HUDEP-2 (cell line): ENCODE measurements around the gene FBXO34.
A peak's percentile ranks its signal among the peaks of the same experiment; 100 is the strongest.
"Not testable (repeated sequence)": the region's sequence is repeated elsewhere in the genome, so short reads cannot be mapped to it uniquely, and the experiment has no call there.

Source experiments
- DNase-seq, 76 experiments: peaks; one replicate each; lab custom pipeline; 2025; ENCODE audit not compliant: unreplicated experiment in 76 of 76; lab: John Stamatoyannopoulos, UW

Gene FBXO34

DNA sequence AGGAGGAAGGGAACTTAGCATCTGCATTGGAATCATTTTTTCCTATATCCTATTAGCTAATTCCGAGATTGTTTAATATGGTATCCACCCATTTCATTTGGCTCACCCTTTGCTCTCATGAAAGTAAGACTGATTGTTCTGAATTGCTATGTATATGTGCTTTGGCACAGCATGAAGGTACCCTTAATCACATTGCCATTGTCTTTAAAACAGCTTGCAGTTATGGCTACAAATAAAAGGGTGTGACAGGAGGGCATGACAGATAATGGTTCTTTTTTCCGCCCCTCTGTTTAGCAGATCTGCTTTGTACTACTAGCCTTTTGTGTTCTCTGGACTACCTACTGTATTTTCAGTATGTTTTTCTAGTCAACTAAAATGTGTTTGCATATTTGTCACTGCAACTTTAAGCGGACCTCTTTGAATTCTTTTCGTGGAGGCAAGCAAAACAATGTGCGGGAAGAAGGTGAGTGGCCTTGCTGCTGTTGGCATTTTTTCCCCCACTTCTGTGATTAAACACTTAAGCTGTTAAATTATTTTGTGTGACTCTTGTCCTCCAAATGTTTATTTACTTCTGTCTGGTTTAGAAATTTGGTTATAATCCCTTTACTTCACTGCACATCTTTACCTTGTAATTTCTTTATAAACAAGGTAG lies 35.8 kb downstream of the FBXO34 start:
- peak in 14 of 76 experiments; percentile 8 to 47 (median 24) for DNase-seq

DNA sequence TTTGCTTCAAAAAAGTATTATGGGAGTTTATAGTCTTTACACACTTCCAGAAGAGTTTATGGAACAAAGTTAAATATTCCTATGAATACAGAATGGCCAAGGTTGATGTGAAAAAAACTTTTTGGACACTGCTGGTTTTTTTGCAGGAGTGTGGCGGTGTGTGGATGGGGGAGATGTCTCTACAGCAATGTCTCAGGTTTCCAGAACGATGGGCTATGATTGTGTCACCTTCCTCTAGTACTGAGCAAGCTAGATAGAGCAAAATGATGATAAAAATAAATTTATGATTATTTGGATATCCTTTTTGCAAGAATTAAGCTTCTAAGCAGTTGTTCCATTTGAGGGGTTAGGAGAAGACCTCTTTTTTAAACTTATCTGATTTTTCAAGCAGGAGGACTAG lies 37.9 kb downstream of the FBXO34 start:
- DNase-seq = no peak

DNA sequence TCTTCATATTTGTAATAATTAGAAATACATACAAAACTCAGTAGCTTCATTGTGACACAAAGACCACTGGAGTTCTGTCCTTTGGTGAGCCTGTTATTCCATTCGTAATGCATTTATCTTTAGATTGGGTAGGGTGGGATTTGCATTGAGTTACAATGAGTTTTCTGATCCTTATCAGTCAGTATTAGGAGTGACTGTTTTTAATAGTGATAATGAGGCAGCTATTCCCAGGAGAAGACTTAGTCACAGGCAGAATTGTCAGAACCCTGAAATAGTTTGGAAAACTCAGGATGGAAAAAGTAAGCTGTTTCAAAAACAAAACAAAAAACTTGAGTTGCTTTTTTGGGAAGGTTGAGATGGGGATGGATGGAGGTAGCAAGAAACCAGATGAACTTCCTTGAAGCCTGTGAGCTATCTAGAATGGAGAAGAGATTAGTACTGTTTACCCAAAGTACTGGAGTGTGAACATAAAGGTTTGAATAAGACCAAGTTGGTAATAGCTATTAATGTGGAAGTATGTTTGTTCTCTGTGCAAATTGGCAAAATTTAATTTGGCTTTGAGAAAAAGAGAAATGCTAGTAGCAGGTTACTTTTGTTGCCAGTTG lies 38.6 kb downstream of the FBXO34 start:
- no peak for DNase-seq

DNA sequence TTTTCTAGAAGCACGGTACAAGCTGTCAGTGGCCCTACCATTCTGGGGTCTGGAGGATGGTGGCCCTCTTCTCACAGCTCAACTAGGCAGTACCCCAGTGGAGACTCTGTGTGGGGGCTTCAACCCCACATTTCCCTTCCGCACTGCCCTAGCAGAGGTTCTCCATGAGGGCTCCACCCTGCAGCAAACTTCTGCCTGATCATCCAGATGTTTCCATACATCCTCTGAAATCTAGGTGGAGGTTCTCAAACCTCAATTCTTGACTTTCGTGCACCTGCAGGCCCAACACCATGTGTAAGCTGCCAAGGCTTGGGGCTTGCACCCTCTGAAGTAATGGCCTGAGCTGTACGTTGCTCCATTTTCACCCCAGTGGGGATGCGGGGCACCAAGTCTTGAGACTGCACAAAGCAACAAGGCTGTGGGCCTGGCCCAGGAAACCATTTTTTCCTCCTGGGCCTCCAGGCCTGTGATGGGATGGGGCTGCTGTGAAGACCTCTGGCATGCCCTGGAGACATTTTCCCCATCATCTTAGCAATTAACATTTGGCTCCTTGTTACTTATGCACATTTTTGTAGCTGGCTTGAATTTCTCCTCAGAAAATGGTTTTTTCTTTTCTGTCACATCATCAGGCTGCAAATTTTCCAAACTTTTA lies 41.3 kb downstream of the FBXO34 start:
- DNase-seq = not testable (repeated sequence)

DNA sequence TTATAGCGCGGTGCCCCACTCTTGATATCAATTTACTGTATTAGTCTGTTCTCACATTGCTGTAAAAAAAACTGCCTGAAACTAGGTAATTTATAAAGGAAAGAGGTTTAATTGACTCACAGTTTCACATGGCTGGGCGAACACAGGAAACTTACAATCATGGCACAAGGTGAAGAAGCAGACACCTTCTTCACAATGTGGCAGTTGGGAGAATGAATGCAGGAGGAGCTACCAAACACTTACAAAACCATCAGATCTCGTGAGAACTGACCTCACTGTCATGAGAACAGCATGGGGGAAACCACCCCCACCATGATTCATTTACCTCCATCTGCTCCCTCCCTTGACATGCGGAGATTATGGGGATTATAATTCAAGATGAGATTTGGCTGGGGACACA lies 42.3 kb downstream of the FBXO34 start:
- DNase-seq = no peak

DNA sequence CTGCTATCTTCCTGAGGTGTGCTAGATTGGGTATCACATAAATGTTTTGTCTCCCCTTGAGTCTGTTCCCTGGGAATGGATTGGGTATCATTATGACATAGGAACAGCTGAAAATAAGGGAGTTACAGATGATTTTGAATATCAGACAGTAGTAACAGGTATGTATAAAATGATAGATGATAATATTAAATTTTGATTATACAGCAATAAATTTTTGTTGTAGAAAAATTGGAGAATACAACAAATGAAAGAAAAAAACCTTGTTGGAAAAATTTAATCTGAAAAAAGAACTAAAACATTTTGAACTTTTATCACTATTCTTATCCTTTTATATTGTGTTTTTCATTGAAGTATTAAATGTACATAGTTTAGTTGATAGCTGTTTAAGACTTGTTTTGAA lies 43.2 kb downstream of the FBXO34 start:
- DNase-seq = no peak

DNA sequence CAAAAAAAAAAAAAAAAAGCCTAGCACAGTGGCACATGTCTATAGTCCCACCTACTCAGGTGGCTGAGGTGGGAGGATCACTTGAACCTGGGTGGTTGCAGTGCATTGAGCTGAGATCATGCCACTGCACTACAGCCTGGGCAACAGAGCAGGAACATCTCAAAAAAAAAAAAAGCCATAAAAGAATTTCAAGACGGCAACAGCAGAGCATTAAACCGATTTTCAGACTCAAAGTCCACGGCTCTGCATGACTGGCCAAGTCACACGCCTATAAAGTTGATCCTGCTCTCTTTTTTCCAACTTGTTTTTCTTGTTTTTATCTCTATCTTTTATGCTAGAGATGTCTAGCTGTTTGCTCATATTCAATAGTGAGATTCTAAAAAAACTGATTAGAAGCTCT lies 45.3 kb downstream of the FBXO34 start:
- no peak for DNase-seq

DNA sequence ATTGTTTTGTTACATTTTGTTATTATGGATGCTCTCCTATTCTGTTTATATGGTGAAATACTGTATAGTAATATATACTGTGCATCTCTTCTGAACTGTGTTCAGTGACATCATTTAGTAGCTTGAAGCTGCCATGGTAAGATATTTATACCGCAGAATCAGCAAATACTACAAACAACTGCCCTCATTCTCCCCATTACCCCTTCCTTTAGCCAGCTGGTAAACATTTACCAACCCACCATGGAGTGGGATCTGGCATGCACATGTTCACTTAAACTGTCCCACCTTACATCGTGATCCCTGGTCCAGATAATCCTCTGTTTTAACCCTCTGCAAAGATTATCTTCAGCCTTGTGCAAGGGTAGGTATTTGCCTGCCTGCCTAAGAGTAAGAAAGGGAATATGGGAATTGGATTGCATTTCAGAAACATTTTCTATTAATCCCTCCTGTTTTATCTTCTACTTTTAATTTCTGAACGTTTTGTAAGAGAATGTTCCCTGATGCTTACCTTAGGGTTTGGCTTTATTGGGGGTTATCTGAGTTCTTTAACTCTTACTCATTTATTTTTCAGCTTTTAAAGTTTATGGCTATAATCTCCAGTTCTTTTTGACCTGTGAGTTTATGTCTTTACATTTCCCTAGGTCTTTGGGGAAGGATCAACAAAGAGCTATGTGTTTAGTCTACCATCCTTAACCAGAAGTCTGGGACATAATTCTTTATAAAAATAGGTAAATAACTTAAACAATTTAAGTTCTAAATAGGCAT lies 46.5 kb downstream of the FBXO34 start:
- no peak for DNase-seq

DNA sequence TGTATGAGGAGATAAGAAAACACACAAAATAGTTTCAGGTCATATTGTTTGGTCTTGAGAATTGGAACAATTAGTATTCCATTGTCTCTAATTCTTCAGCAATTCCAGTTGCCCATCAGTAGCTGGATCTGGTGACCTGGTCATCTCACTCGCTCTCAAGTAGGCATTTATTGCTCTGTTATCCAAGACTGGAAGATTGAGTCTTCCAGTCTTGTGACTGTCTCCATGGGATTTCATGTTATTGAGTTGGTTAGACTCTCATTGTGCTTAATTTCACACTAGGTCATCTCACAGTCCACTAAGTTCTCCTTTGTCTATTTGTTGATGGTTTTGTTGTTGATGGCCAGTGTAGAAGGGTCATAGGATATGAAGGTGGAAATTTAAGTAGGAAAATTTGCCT lies 47.5 kb downstream of the FBXO34 start:
- DNase-seq = no peak

DNA sequence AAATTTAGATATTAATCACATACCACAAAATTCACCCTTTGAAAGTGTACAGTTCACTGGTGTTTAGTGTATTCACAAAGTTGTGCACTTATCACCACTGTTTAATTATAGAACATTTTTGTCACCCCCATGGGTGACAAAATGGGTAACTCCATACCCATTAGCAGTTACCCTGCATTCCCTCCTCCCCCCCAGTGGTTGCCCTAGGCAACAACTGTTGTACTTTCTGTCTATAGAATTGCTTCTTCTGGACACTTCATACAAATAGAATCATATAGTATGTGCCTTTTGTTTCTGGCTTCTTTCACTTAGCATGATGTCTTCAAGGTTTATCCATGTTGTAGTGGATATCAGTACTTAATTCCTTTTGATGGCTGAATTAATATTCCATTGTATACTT lies 52.7 kb downstream of the FBXO34 start:
- DNase-seq = no peak

DNA sequence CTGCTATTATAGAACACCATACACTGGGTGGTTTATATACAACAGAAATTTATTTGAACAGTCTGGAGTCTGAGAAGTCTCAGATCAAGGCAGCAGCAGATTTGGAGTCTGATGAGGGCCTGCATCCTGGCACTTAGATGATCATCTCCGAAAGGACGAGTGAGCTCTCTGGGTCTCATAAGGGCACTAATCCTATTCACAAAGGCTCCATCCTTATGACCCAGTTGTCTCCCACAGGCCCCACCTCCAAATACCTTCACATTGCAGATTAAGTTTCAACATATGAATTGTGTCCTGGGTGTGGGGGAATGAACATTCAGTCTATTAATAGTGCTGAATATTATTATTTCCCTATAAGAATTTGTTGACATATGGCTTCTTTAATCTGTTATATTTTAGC lies 53.6 kb downstream of the FBXO34 start:
- DNase-seq = no peak

DNA sequence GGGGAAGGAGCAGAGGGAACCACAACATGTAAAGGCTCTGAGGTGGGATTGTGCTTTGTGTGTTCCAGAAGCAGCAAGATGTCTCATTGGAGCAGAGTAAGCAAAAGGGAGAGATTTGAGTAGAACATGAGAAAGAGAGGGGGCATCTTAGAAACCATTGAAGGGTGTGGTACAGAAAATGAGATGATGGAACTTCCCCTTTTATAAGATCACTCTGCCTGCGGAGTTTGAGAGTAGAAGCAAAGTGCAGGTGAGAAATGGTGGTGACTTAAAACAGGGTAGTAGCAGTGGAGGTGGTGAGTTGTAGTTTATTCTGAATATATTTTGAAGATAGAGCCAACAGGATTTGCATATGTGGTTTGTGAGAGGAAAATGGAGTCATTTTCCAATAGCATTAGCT lies 56.0 kb downstream of the FBXO34 start:
- peak in 3 of 76 experiments; percentile 15 to 19 (median 15) for DNase-seq

DNA sequence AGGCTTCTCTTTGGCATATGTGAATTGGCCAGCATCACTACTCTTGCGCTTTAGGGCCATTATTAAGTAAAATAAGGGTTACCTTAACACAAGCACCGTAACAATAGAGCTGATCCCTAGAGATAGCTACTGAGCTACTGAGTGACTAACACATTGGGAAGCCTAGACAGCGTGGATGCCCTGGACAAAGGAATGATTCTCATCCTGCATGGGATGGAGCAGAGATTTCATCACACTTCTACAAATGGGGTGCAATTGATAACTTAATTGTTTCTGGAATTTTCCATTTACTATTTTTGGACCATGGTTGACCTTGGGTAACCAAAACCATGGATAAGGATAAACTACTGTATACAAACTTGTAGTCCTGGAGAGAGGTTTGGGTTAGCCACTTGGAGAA lies 57.1 kb downstream of the FBXO34 start:
- no peak for DNase-seq

DNA sequence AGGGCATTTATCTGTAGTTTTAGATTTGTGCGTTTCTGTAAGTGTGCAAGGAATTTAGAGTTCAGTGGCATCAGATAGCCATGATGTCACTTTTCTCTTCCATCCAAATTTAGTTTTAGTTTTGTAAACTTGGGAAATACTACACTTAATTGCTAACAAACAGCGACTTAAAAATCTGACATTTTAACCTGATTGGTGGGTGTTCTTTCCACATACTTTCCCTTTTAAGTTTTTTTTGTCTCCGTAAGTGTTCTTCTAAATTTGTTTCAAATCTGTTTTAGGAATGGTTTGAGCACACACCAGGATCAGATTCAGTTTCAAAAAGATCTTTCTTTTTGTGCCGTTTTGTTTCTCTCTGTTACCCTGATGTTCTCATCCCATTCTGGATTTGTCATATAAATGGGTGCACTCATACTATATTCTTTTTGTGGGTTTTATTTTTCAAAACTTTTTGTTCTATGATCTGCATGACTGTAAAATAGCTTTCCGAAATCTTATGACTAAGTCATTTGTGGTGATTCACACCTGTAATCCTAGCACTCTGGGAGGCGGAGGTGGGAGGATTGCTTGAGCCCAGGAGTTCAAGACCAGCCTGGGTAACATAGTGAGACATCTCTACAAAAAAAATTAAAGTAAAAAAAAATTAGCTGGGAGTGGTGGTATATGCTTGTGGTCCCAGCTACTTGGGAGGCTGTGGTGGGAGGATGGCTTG lies 58.9 kb downstream of the FBXO34 start:
- DNase-seq = no peak

DNA sequence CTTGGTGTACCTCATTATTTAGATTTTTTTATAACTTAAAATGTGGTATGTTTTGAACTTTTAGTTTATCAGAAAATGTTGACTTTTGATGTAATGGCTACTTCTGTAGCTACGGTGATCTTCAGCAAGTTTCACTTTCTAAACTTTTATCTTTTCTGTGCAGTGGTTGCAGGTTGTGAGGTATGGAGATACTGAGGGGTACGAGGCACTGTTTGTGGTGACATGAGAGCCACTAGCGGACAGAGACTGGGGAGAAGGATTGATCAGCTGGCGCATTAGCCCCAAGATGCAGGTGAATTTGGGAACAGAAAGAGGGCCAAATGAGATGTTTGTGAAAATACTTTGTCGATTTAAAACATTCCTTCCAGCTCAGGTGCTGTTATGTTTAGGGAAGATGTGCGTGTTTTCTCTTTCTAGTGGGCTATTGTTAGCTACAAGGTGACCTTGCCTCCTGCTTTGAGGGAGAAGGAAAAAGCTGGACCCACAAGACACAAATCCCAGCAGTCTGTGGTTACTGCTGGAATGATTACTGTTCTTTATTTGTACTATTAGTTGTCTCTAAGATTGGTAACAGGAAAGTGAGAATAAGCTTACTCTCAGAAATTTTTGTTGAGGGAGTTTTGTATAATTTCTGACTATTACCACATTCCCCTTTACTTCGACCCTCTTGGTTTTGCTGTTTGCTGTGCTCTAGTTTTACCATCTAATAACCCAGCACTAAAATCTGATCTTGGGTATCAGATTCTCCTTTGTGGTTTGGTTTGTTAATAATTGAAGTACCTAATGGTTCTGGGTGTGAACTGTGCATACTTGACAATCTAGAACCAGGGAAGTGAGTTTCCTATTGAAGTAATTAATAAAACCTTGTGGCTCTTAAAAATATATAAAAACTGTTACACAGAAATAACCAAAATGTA lies 61.7 kb downstream of the FBXO34 start:
- DNase-seq = peak in 33 of 76 experiments; percentile 1 to 52 (median 30)

DNA sequence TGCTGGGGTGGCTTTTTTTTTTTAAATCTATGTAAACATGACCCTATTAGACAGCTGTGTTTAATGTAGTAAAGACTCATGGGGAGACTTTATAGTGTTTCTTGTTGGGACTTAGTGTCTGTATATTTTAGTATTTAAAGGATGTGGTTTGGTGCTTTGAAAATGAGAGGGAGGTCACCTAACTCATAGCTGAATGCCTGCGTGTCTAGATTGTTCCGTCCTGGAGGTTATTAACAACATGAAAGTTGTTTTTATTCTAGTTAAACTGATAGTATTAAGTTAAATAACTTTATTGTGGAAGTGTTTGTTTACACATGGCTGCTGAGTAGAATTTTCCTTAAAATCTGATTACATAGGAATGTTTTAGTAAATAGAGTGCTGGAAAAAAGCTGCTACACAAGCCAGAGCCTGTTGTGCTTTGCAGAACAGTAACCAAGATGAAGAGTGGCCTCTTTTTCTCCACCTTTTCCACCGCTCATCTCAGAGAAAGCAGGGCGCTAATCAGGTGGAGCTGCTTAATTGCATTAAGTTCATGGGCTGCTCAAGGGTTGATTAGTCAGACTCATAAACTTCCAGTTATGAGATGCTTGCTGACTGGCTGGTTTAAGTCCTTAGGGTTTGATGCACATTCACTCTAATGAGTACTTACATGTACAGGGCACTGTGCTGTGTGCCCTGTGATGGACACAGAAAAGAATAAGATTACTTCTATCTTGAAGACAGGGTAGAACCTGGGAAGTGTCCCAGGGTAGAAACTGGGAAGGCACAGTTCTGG lies 62.7 kb downstream of the FBXO34 start:
- DNase-seq = no peak

DNA sequence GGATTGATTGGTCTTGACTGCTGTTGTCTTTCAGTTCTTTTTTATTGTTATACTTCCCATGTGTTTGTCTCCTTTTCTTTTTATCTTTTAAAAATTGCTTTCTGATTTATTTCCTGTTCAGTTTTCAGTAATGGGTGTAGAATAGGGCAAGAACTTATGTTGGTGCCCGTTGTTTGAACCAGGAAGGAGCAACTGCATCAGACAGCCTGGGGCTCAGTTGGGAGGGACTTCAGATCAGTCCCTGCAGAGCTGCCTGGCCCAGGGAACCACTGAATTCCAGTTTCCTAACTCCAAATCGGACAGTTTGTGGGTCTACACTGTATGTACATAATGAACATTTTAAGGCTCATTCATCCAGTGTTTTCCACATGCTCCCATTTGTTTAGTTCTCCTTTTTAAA lies 64.9 kb downstream of the FBXO34 start:
- DNase-seq = peak in 1 of 76 experiments; percentile 20

DNA sequence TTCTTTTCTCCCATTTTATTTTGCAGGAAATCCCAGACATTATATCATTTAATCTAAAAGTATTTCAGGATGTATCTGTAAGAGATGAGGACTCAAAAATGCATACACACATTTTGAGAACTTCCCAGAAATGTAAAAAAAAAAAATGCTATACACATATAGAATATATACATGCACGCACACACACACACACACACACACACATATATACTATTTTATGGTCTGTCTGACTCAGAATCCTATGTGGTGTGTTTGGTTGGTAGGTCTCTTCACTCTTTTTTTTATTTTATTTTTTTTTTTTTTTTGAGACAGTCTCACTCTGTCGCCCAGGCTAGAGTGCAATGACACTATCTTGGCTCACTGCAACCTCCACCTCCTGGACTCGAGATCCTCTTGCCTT lies 65.5 kb downstream of the FBXO34 start:
- no peak for DNase-seq

DNA sequence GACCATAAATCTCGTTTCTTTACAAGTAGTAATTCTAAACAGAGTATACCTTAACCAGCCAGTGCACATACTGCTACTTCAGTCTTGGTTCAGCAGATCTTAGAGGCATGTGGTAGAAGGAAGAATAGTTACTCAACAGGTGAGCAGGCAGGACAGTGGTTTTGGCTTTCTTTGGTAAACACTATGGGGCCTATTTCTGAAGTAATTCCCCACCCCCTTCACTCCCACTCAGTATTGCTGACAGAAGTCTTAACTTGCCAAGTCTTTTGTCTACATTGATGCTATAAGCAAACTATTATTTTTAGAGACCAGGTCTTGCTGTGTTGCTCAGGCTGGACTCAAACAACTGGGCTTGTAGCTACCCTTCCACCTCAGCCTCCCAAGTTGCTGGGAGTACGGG lies 68.5 kb downstream of the FBXO34 start:
- DNase-seq = no peak
